RPMI8226 (cell line): ENCODE data around the gene OR5B21.

Experiments
- DNase-seq: peaks from one replicate; pipeline ENCODE4 v3.0.0-alpha.2; 2015

OR5B21 gene

DNA sequence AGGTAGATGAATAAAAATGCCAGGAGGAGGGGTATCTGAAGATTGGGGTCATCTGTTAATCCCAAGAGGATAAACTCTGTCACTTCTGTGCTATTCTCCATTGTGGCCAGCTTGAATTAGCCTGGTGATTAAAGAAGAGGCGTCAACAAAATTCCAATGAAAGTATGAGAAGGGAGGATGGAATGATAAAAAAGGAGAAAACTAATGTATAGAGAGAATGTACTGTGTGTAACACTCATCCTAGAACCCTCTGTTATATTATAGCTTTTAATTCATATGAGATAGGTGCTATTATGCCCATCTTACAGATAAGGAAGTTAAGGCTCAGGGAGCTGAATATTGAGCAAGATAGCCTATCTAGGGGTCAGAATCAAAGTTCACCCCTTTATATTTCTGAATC is at the start of gene OR5B21:
Gene OR5B21 (minus strand): TSS at position 101 of the 400 bp plus-strand sequence. CDS start 0 bp downstream, at position 101.
- DNase-seq: no peak

DNA sequence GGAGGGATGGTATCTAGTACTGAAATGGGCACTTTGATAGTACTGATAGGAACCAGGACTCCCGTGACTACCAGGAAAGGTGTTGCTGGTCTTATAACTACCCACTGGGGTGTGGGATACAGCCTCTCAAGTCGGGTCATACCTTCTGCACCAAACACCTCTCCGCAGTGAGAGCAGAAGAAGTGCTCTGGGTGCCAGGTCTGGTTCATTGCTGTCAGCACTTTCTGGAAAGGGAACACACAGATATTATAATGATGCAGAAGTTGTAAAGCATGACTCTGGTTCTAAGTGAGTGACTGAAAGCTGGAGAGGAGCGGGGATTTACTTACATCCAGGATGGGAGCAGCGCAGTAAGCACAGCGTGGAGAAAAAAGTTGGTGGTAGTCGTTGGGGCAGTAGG is 41.7 kb upstream of the OR5B21 start:
- DNase-seq: no peak

DNA sequence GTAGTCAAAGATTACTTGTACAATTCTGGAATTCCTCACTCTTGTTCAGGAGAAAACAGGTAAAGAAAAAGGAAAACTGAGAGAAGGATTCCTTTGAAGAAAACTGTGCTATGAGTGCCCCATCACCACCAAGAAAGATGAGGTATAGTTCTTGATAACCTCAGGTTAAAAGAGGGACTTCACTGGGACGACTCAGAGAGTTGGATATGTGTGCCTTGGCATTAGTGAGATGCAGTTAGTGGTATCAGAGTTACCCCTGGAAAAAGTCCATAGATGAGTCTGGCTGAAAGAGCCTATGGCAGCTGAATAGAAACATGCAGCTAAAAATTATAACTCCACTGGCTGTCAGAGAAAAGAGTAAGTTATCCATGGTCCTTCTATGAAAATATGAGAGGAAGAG is 38.9 kb upstream of the OR5B21 start:
- no peak for DNase-seq

DNA sequence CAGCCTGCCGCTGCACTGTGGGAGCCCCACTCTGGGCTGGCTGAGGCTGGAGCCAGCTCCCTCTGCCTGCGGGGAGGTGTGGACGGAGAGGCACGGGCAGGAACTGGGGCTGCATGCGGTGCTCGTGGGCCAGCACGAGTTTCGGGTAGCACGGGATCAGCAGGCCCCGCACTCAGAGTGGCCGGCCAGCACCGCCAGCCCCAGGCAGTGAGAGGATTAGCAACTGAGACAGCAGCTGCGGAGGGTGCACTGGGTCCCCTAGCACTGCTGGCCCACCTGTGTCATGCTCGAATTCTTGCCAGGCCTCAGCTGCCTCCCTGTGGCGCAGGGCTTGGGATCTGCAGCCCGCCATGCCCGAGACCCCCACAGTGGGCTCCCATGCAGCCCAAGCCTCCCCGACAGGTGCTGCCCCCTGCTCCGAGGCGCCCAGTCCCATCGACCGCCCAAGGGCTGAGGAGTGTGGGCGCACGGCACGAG is 24.0 kb upstream of the OR5B21 start:
- no peak for DNase-seq

DNA sequence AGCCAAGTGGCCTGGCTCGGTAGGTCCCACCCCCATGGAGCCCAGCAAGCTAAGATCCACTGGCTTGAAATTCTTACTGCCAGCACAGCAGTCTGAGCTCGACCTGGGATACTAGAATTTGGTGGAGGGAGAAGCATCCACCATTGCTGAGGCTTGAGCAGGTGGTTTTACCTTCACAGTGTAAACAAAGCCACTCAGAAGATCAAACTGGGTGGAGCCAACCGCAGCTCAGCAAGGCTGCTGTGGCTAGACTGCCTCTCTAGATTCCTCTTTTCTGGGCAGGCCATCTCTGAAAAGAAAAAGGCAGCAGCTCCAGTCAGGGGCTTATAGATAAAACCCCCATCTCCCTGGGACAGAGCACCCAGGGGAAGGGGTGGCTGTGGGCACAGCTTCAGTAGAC is 22.3 kb upstream of the OR5B21 start:
- DNase-seq: no peak

DNA sequence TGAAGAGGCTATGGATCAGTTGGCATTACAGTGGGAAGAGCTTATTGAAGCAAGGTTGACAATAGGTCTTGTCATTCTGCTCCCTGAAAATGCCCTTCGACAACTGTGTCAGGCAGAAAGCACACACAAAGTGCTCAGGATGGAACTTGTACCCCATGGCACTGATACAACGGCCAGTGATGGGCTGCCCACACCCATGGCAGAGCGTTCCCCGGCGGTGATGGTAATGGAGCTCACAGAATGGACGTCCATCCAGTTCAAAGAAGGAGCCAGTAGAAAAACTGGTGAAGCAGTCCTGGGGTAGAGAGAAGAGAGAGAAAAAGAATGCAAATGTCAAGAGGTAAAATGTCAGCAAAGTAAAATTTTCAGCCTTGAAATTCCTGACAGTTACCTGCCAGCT is 19.5 kb upstream of the OR5B21 start:
- no peak for DNase-seq

DNA sequence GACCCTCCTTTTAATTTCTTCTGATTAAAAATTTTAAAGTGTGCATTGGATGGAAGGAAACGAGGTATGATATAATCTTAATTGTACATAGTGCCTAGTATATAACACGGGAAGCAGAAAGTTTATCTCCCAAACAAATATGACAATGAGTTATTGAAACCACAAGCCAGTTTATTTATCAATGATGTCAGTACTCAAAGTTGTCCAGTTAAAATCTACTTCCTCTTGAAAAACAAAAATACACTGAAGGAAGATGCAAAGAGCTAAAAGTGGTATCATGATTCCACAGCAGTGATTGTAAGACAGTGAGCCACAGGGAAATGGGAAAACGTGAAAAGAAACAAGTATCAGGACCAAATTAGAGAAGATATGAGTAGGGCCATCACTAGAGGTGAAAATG is 18.8 kb upstream of the OR5B21 start:
- no peak for DNase-seq

DNA sequence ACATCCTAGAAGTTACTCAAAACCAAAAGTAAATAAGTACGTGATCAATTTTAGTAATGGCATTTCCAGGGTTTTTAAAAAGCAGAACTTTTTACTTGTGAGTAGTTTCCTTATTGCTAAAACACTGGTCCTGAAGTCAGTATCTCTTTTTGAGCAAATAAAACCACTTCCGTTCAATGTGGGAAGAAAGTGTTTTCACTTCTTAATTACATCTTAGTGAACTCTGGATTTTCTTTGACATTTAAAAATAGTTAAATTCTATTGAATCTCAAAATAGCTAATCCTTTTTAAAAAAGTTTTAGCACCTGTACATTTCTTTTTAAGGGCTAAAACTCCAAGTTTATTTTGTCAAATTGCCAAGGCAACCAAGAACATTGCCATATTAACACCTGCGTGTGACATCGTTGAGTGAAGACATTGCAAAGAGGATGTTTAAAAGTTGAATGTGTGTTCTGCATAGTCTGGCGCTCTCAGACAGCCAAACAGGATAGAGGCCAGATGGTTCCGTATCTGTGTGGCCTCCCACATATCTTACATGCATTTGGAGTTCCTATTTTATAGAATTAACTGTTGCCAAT is 17.2 kb upstream of the OR5B21 start:
- DNase-seq: peak; percentile 79

DNA sequence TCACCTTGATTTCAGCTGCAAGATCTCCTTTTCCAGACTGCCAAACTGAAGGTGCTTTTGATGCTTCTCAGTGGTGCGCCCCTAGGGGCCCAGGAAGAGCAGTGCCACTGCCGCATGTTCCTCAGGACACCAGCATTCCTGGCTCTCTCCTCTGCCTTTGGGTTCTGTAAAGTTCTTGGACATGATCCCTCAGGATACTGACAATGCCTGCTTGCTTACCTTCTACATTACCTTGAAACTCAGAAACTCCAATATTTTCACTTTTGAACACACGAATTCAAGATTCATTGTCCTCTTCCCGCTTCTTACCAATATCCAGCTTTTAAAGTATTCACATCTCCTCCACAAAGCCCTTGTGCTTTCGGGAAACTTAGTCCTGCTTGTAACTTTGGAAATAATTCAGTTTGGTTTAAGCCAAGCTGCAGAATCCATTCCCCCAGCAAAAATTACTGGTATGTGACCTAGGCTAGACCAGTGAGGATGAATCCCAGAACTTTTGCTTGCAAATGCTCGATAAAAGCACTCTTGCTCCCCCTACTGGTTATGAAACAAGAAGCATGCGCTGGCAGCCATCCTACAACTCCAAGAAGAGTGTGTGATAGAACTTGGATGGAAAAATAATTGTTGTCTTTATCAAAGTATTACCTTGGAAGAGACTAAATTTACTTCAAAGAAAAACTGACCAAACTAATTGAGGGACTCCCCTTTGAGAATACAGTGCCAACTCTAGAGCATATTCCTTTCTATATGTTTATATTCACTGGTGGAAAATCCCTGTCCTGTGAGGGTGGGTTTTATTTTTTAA is 16.5 kb upstream of the OR5B21 start:
- peak; percentile 74 for DNase-seq

DNA sequence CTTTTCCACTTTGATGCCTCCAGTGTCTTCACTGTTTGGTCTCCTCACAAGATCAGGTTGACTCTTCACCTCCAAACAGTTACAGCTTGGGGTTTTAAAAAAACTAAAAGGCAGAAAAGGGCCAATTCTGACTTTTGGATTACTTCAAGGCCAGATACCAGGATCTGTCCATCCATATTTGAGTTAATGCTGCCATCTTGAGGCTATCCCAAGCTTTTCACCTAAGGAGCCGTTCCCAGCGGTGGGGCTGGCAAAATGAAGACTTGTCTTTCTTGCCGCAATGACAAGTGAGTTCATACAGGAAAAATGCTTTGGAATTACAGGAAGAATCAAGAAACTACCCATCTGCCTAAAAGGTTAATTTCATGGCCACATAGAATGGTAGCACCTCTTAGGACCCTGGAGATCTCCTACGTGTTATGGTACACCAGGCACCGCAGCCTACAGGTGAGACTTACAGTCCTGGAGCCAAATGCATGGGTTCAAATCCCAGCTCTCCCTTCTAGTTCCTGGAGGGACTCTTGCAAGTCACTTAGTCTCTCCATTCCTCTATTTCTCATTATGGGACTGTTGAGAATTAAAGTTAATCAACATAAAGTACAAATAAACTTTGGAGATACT is 6.0 kb upstream of the OR5B21 start:
- DNase-seq: peak; percentile 59

DNA sequence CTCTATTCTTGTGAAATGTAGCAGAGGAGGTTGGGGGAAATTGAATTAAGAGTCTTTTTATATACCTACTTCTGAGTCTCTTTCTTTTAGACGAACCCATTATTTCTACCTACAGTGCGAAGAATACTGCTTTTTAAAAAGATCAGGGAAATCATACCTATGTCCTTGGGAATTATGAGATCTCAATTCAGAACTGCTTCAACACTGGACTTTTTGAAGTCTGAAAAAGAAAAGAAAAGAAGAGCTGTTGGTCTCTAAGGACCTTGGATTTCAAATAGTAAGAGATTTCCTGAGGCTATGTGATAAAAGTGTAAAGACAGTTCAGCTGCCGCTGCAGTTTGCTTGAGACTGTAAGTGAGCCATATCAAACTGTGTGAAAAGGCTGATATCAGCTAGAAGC is 3.7 kb upstream of the OR5B21 start:
- DNase-seq: no peak

DNA sequence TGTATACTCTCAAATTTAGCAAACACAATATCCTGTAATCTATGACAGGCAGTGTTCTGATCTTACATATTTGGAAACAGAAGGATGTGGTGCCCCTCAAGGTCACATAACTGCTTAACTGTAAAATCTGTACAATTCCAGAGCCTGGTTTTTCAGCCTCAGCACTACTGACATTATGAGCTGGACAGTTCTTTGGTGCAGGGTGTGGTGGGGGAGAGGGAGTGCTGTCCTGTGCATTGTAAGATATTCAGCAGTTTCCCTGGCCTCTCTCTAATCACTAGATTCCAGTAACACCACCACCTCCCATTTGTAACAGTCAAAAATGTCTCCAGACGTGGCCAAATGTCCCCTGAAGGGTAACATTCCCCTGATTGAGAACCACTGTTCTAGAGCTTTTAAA is 1.8 kb upstream of the OR5B21 start:
- no peak for DNase-seq

DNA sequence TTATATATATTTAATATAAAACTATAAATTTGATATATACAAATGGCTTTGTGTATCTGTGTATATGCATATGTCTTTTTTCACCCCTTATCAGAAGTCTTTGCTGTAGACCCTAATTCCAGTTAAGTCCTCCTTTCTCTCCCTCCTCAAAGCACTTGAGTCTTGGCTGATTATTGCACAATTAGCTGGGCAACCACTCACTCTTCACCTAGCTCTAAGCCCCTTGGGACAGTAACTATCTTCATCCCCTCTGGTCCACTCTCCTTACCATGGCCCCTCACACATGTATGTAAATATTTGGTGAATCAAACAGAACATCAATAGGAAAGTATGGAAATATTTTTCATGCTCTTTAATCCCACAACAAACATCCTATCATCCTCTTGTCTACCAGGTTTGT is 909 bp upstream of the OR5B21 start:
- DNase-seq: no peak

DNA sequence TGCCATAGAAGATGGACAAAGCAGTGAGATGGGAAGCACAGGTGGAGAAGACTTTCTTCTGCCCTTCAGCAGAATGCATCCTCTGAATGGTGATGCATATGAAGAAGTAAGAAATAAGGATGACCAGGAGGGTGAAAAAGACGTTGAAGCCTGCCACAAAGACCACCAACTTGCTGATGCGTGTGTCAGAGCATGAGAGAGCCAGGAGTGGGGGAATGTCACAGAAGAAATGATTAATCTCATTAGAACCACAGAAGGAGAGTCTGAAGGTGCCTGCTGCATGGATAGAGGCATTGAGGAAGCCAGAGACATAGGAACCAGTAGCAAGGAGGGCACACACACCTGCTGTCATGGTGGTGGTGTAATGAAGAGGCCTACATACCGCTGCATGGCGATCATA is 550 bp downstream of the OR5B21 start:
- DNase-seq: no peak

DNA sequence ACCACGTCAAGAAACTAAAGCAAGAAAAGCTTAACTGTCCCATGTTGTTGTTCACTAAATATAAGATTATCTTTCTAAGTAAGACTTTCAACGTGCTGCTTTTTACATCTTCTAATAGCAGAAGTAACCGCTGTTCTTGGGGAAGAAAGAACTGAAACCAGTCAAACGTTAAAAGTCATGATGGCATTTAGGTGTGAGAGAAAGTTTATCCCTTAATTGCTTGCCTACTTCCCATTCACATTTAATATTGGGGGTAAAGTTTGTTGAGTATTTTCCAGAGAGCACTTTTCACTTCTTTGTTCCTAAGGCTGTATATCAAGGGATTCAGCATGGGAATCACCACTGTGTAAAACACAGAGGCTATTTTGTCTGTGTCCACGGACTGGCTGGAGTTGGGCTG is 970 bp downstream of the OR5B21 start:
- no peak for DNase-seq

DNA sequence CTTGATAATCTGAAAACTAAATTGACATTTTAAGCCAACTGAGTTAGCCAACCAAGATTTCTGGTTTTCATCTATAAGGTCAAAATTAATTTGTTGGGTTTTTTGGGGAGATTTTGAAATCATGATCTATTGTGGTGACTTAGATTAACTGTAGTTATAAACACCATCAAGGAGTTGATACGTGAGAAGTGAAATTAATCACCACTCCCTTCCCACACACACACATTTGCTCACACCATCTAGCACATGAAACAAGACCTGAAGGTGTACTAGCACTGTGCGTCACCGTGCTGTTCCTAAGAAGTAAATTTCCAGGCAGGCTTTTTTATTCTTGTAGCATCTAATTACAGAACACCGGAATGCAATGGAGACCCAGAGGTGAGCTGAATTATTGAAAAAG is 2.1 kb downstream of the OR5B21 start:
- DNase-seq: no peak

DNA sequence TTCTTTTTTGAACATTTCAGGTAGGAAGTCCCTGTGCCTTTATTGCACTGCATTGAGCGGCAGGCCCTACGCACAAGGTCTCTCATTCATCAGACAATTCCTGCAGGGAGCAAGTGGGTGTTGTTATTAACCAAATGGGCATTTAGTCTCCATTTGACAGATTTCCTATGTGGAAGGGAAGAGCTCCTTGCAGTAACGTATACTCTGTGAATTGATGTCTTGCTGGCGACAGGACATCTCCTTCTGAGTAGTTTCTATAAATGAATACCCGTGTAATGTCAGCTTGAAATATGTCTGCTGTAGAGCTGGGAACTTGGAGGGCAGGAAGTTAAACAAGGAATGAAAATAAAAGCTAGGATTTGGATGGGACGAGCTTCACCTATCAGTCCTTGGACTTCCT is 3.7 kb downstream of the OR5B21 start:
- DNase-seq: no peak

DNA sequence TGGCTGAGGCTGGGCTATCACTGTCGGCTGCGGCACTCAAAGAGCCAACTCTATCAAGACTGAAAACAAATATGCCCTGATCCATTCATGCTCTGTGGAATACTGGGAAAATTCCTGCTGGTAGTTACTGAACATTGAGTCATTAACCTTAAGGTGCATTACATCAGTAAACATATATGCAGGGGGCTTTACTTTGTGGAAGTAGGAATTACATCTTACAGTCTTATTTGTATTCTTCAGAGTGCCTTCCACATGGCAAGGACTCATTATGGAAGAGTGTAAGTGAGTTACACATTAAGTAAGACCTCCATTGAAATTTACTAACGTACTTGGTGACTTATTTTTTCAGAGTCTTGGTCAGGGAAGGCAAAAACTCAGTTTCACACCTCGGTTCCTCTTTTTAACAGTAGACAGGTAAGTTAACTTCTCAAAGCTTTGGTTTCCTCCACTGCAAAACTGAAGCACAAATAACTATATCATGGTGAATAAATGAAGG is 4.5 kb downstream of the OR5B21 start:
- DNase-seq: peak; percentile 12

DNA sequence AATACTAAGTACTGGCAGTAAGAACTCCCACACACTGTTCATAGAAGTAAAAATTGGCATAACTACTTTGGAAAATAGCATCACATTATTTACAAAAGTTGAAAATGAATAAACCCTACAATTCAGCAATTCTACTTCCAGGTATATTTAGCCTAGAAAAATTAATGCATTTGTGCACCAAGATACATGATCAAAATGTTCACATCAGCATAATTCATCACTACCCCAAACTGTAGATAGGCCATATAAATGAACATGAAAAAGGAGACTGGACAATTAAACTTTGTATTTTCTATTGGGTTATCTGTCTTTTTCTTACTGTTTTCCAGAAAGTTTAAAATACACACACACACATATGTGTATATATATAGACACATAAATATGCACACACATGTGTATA is 5.9 kb downstream of the OR5B21 start:
- no peak for DNase-seq

DNA sequence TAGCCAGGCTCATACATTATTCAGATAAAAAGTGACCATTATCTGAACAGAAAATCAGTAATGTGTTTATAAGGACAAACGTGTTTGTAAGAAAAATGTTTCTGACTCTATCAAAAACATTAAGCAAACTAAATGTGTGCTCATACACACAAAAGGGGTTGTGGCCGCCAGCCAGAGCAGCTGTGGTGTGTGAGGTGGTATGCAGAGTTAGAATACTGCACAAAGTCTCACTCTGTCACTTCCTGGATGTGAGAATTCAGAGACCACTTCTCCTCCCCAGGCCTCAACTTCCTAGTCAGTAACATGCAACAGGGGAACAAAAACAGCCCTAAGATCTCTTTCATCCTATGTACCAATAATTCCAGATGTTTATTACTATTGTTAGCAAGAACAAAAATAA is 9.4 kb downstream of the OR5B21 start:
- no peak for DNase-seq

DNA sequence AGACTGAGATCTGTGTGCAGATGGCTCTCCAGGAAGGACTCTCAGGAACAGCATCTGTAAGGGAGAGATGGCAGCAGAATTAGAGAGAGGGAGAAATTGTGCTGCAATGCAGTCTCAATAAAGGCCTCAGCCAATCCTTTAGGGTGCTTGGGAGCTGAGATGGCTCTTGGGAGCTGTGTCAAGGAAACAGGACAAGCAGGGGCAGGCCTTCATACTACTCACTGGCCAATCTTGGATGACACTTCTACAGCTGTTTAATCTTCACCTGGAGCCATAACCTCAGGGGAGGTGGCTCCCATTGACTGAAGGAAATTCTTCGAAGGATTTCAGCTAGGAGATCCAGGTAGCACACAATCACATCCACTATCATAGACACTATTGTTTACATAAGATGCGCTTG is 10.0 kb downstream of the OR5B21 start:
- DNase-seq: no peak

DNA sequence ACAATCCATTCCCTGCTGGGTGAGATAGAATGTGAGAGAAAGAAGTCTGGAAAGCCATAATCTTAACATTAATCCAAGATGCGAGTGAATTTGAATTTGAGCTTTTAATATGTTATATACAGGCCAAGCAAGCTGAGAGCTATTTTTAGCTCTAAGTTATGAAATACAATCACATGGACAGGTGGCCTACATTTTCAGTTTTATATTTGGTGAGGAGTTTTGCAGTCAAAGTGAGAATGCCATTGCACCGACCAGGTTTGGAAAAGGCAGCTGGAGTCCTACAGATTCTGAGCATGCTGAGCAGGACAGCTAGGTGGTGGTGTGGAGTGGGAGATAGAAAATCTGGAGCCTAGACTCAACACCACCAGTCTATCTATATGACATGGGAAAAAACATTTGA is 12.0 kb downstream of the OR5B21 start:
- DNase-seq: no peak

DNA sequence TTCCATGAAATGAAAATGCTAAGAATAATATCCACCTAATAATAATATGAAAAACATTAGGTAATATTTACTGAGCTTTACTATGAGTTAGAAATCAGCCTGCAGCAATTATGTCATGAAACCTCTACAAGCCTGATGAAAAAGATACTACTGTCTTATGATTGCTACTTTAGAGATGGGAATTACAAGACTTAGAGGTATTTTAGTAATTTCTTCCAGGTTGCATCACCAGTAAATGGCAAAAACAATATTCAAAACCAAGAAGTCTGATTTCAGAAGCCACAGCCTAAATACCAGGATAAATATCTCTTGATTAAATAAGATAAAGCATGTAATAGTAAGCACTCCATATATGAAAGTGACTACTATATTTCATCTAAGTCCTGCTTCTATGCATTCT is 13.8 kb downstream of the OR5B21 start:
- no peak for DNase-seq

DNA sequence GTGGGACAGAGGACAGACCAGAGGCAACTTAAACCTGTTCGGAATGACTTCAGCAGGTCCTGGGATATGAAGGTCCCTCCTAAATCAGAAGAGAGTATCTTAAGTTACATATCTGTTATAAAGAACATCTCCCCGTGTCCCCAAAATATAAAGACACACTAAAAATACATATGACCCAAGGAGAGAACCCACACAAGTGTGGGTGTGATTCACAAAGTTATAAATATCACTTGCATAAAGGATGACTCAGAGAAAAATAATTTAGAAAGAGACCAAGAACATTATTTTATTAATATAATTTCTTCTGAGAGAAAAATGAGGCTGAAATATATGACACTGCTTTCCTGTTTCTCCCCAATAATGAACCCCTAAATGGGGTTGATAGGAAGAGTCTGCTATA is 14.2 kb downstream of the OR5B21 start:
- no peak for DNase-seq
